ENCODE measurements around the gene PLEKHM2.

The PLEKHM2 gene

GRCh38 chr1:15736038-15736891, 52.1 kb downstream of the PLEKHM2 start, which contains the start of gene SLC25A34:
SLC25A34 (plus strand) TSS chr1:15736258; CDS start chr1:15736486, 228 bp downstream.
- no peaks in the 10 kb centered on the region for H3K79me2 ChIP-seq (ENCODE audit: control insufficient read depth, insufficient read depth, low read length)
- no peaks in the 10 kb centered on the region for H3K27me3 ChIP-seq (ENCODE audit: insufficient read depth, low read length, poor library complexity)
- no peak within 1 kb of the TSS for H4K5ac ChIP-seq (ENCODE audit: low read length)
- H3K4me3 ChIP-seq (ENCODE audit: low read length) = no peak within 1 kb of the TSS
- DNase-seq = no peak
- H3K27ac ChIP-seq (ENCODE audit: low read depth, low read length) = no peak within 1 kb of the TSS
- no peaks in the 10 kb centered on the region for H3K4me1 ChIP-seq (ENCODE audit: control insufficient read depth, low read depth, low read length)
- no peak within 1 kb of the TSS for H2BK5ac ChIP-seq (ENCODE audit: low read length)
- H2BK15ac ChIP-seq (replicated peaks; ENCODE audit: low read depth) = no peak within 1 kb of the TSS
- H2BK120ac ChIP-seq (ENCODE audit: low read depth, low read length) = no peak within 1 kb of the TSS
- no peaks in the 10 kb centered on the region for H3K36me3 ChIP-seq (ENCODE audit: control insufficient read depth, insufficient read depth, low read length)
- WGBS (ENCODE audit: extremely low coverage, insufficient coverage, low lambda C conversion rate) = no CpG with 5 or more reads among the region's 35 CpGs
- no peak within 1 kb of the TSS for H3K4me2 ChIP-seq (ENCODE audit: low read length)
- H3K9ac ChIP-seq (ENCODE audit: low read length) = no peak within 1 kb of the TSS
- H4K8ac ChIP-seq (ENCODE audit: low read depth, low read length) = no peak within 1 kb of the TSS
- H3K23ac ChIP-seq (ENCODE audit: low read length) = no peak within 1 kb of the TSS
- H3K56ac ChIP-seq (ENCODE audit: low read length) = no peak within 1 kb of the TSS
- H3K18ac ChIP-seq (ENCODE audit: low read length) = no peak within 1 kb of the TSS
- H2AK5ac ChIP-seq (ENCODE audit: low read length) = no peak within 1 kb of the TSS
- no peak within 1 kb of the TSS for H3K4ac ChIP-seq (ENCODE audit: low read depth, low read length)
- H3K79me1 ChIP-seq (ENCODE audit: low read length) = no peaks in the 10 kb centered on the region

GRCh38 chr1:15736892-15737261, 52.8 kb downstream of the PLEKHM2 start:
- Histone ChIP-seq H4K5ac (ENCODE audit: low read length) (no peak overlapping the region), H3K4me3 (ENCODE audit: low read length) (no peak overlapping the region), H3K4ac (ENCODE audit: low read depth, low read length) (no peak overlapping the region), H3K27me3 (ENCODE audit: insufficient read depth, low read length, poor library complexity) (no peaks in the 10 kb centered on the region), H2BK15ac (replicated peaks; ENCODE audit: low read depth) (no peak overlapping the region), H3K27ac (ENCODE audit: low read depth, low read length) (no peak overlapping the region), H2BK120ac (ENCODE audit: low read depth, low read length) (no peak overlapping the region), H3K36me3 (ENCODE audit: control insufficient read depth, insufficient read depth, low read length) (no peaks in the 10 kb centered on the region), H3K79me1 (ENCODE audit: low read length) (no peaks in the 10 kb centered on the region), H3K18ac (ENCODE audit: low read length) (no peak overlapping the region), H3K9ac (ENCODE audit: low read length) (no peak overlapping the region), H3K4me2 (ENCODE audit: low read length) (no peak overlapping the region), H4K8ac (ENCODE audit: low read depth, low read length) (no peak overlapping the region), H3K4me1 (ENCODE audit: control insufficient read depth, low read depth, low read length) (no peaks in the 10 kb centered on the region), H3K79me2 (ENCODE audit: control insufficient read depth, insufficient read depth, low read length) (no peaks in the 10 kb centered on the region), H3K56ac (ENCODE audit: low read length) (no peak overlapping the region), H2BK5ac (ENCODE audit: low read length) (no peak overlapping the region), H3K23ac (ENCODE audit: low read length) (no peak overlapping the region), H2AK5ac (ENCODE audit: low read length) (no peak overlapping the region)
- no CpG with 5 or more reads among the region's 6 CpGs for WGBS (ENCODE audit: extremely low coverage, insufficient coverage, low lambda C conversion rate)
- no peak for DNase-seq

DNA sequence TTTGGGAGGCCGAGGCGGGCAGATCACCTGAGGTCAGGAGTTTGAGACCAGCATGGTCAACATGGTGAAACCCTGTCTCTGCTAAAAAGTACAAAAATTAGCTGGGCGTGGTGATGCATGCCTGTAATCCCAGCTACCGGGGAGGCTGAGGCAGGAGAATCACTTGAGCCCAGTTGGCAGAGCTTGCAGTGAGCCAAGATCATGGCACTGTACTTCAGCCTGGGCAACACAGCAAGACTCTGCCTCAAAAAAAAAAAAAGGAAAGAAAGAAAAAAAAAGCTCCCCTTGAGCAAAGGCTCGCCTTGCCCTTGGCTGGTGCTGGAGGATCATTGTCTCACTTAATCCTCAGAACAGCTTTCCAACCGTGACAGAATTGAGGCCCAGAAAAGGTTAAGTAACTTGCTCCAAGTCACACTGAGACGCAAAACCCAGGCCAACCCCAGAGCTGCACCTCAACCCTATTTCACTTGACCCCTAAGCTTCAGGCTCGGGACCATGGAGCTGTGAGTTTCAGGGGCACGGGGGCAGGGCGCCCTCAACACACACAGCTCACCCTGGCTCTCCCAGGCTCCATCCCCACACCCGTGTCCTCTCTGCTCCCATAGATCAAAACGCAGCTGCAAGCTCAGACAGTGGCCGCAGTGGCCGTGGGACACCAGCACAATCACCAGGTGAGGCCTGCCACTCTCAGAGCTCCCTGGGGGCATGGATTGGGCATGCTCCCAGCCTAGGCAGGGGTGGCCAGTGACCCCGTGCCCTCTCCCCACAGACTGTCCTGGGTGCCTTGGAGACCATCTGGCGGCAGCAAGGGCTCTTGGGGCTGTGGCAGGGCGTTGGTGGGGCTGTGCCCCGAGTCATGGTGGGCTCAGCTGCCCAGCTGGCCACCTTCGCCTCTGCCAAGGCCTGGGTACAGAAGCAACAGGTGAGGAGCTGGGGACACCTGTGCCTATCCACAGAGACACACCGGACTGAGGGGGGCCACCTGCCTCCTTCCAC, 53.5 kb downstream of the PLEKHM2 start:
- Histone ChIP-seq H2BK120ac (ENCODE audit: low read depth, low read length) (no peak overlapping the region), H2BK5ac (ENCODE audit: low read length) (no peak overlapping the region), H3K4me3 (ENCODE audit: low read length) (no peak overlapping the region), H4K8ac (ENCODE audit: low read depth, low read length) (no peak overlapping the region), H3K56ac (ENCODE audit: low read length) (no peak overlapping the region), H3K79me1 (ENCODE audit: low read length) (no peaks in the 10 kb centered on the region), H3K79me2 (ENCODE audit: control insufficient read depth, insufficient read depth, low read length) (no peaks in the 10 kb centered on the region), H2AK5ac (ENCODE audit: low read length) (no peak overlapping the region), H3K27ac (ENCODE audit: low read depth, low read length) (no peak overlapping the region), H4K5ac (ENCODE audit: low read length) (no peak overlapping the region), H3K4me2 (ENCODE audit: low read length) (no peak overlapping the region), H3K9ac (ENCODE audit: low read length) (no peak overlapping the region), H3K23ac (ENCODE audit: low read length) (no peak overlapping the region), H3K36me3 (ENCODE audit: control insufficient read depth, insufficient read depth, low read length) (no peaks in the 10 kb centered on the region), H3K4ac (ENCODE audit: low read depth, low read length) (no peak overlapping the region), H3K18ac (ENCODE audit: low read length) (no peak overlapping the region), H2BK15ac (replicated peaks; ENCODE audit: low read depth) (no peak overlapping the region), H3K27me3 (ENCODE audit: insufficient read depth, low read length, poor library complexity) (no peaks in the 10 kb centered on the region), H3K4me1 (ENCODE audit: control insufficient read depth, low read depth, low read length) (no peaks in the 10 kb centered on the region)
- no CpG with 5 or more reads among the region's 20 CpGs for WGBS (ENCODE audit: extremely low coverage, insufficient coverage, low lambda C conversion rate)
- no peak for DNase-seq

GRCh38 chr1:15738416-15739113, 54.4 kb downstream of the PLEKHM2 start:
- no peak overlapping the region for H2BK5ac ChIP-seq (ENCODE audit: low read length)
- H3K36me3 ChIP-seq (ENCODE audit: control insufficient read depth, insufficient read depth, low read length) = no peaks in the 10 kb centered on the region
- no peak overlapping the region for H3K4me2 ChIP-seq (ENCODE audit: low read length)
- H3K27me3 ChIP-seq (ENCODE audit: insufficient read depth, low read length, poor library complexity) = no peaks in the 10 kb centered on the region
- no peak for DNase-seq
- no peak overlapping the region for H3K4ac ChIP-seq (ENCODE audit: low read depth, low read length)
- H3K9ac ChIP-seq (ENCODE audit: low read length) = no peak overlapping the region
- H3K79me2 ChIP-seq (ENCODE audit: control insufficient read depth, insufficient read depth, low read length) = no peaks in the 10 kb centered on the region
- H2BK120ac ChIP-seq (ENCODE audit: low read depth, low read length) = no peak overlapping the region
- no peak overlapping the region for H4K8ac ChIP-seq (ENCODE audit: low read depth, low read length)
- no peak overlapping the region for H2AK5ac ChIP-seq (ENCODE audit: low read length)
- H3K18ac ChIP-seq (ENCODE audit: low read length) = no peak overlapping the region
- no peaks in the 10 kb centered on the region for H3K4me1 ChIP-seq (ENCODE audit: control insufficient read depth, low read depth, low read length)
- no peaks in the 10 kb centered on the region for H3K79me1 ChIP-seq (ENCODE audit: low read length)
- H3K23ac ChIP-seq (ENCODE audit: low read length) = no peak overlapping the region
- H4K5ac ChIP-seq (ENCODE audit: low read length) = no peak overlapping the region
- H3K4me3 ChIP-seq (ENCODE audit: low read length) = no peak overlapping the region
- no peak overlapping the region for H3K56ac ChIP-seq (ENCODE audit: low read length)
- H3K27ac ChIP-seq (ENCODE audit: low read depth, low read length) = no peak overlapping the region
- no CpG with 5 or more reads among the region's 15 CpGs for WGBS (ENCODE audit: extremely low coverage, insufficient coverage, low lambda C conversion rate)
- no peak overlapping the region for H2BK15ac ChIP-seq (replicated peaks; ENCODE audit: low read depth)

DNA sequence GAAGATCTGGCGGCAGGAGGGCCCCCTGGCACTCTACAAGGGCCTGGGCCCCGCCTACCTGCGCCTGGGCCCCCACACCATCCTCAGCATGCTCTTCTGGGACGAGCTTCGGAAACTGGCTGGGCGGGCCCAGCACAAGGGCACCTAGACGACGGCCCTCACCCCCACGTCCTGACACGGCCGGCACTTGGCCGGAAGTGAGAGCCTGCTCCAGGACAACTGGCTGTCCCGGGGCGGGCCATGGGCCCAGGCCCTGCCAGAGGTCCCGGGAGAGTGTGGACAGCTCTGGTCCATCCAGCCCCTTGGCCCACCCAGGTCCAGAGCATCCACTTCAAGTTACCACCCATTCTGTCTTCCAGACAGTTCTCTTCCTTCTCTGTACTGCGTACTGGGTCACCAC, 55.1 kb downstream of the PLEKHM2 start:
- Histone ChIP-seq H3K4me2 (ENCODE audit: low read length) (no peak overlapping the region), H3K27ac (ENCODE audit: low read depth, low read length) (no peak overlapping the region), H3K56ac (ENCODE audit: low read length) (no peak overlapping the region), H2BK120ac (ENCODE audit: low read depth, low read length) (no peak overlapping the region), H3K23ac (ENCODE audit: low read length) (no peak overlapping the region), H3K4me3 (ENCODE audit: low read length) (no peak overlapping the region), H2BK15ac (replicated peaks; ENCODE audit: low read depth) (no peak overlapping the region), H3K18ac (ENCODE audit: low read length) (no peak overlapping the region), H3K9ac (ENCODE audit: low read length) (no peak overlapping the region), H4K8ac (ENCODE audit: low read depth, low read length) (no peak overlapping the region), H2AK5ac (ENCODE audit: low read length) (no peak overlapping the region), H3K4ac (ENCODE audit: low read depth, low read length) (no peak overlapping the region), H2BK5ac (ENCODE audit: low read length) (no peak overlapping the region), H3K79me2 (ENCODE audit: control insufficient read depth, insufficient read depth, low read length) (no peaks in the 10 kb centered on the region), H4K5ac (ENCODE audit: low read length) (no peak overlapping the region), H3K4me1 (ENCODE audit: control insufficient read depth, low read depth, low read length) (no peaks in the 10 kb centered on the region), H3K27me3 (ENCODE audit: insufficient read depth, low read length, poor library complexity) (no peaks in the 10 kb centered on the region), H3K36me3 (ENCODE audit: control insufficient read depth, insufficient read depth, low read length) (no peaks in the 10 kb centered on the region), H3K79me1 (ENCODE audit: low read length) (no peaks in the 10 kb centered on the region)
- no CpG with 5 or more reads among the region's 16 CpGs for WGBS (ENCODE audit: extremely low coverage, insufficient coverage, low lambda C conversion rate)
- DNase-seq = no peak
